ENCODE data around the gene NCMAP.
"Not testable (repeated sequence)": the region's sequence is repeated elsewhere in the genome, so short reads cannot be mapped to it uniquely, and the experiment has no call there.

NCMAP gene

DNA sequence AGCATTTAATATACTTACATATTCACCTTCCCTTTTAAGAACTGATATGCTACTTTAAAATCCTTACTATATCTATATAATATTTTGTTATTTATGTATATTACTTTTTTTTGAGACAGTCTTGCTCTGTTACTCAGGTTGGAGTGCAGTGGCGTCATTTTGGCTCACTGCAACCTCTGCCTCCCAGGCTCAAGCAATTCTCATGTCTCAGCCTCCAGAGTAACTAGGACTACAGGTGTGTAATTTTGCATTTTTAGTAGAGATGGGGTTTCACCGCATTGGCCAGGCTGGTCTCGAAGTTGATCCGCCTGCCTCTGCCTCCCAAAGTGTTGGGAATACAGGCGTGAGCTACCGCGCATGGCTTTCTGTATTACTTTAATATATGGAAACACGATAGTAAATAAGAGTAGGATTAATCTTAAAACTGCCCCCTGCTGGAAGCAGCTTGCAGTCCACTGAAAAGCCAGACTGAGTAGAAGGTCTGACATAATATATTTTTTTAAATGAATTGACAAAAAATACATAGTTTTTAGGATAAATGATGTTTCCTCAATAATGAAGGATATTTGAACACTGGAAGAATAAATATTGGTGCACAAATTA is 28.8 kb upstream of the NCMAP start:
- no peak overlapping the region for H3K9ac ChIP-seq (ENCODE audit: low read length)

DNA sequence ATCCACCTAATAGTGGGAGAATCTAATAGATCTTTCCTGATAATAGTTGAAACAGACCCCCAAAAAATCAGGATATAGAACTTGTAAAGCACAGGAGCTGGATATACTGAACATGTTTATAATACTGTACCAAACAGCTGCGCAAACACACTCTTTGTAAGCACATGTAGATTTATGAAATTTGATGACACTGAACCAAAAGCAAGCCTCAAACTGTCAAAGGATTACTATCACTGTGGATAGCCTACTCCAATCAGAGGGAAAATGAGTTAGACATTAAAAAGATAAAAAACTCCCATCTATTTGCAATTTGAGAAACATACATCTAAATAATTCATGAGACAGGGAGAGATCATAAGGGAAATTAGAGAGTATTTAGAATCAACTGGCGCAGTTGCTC is 27.1 kb upstream of the NCMAP start:
- no peaks in the 10 kb centered on the region for H3K4me1 ChIP-seq (ENCODE audit: control insufficient read depth, insufficient read depth, low read length)
- H3K4me3 ChIP-seq (ENCODE audit: low read length), result no peak overlapping the region
- H3K9ac ChIP-seq (ENCODE audit: low read length), result no peak overlapping the region
- no peak overlapping the region for H3K27ac ChIP-seq (ENCODE audit: low read depth, low read length)
- H3K27me3 ChIP-seq (ENCODE audit: control insufficient read depth, insufficient read depth, low read length), result no peaks in the 10 kb centered on the region
- no peaks in the 10 kb centered on the region for H3K36me3 ChIP-seq (ENCODE audit: control insufficient read depth, insufficient read depth, low read length)

More for the DNA sequence above, 28.8 kb upstream of the NCMAP start:
- no peaks in the 10 kb centered on the region for H3K4me1 ChIP-seq (ENCODE audit: control insufficient read depth, insufficient read depth, low read length)
- H3K36me3 ChIP-seq (ENCODE audit: control insufficient read depth, insufficient read depth, low read length), result no peaks in the 10 kb centered on the region
- H3K27me3 ChIP-seq (ENCODE audit: control insufficient read depth, insufficient read depth, low read length), result no peaks in the 10 kb centered on the region
- H3K4me3 ChIP-seq (ENCODE audit: low read length), result no peak overlapping the region
- no peak overlapping the region for H3K27ac ChIP-seq (ENCODE audit: low read depth, low read length)

DNA sequence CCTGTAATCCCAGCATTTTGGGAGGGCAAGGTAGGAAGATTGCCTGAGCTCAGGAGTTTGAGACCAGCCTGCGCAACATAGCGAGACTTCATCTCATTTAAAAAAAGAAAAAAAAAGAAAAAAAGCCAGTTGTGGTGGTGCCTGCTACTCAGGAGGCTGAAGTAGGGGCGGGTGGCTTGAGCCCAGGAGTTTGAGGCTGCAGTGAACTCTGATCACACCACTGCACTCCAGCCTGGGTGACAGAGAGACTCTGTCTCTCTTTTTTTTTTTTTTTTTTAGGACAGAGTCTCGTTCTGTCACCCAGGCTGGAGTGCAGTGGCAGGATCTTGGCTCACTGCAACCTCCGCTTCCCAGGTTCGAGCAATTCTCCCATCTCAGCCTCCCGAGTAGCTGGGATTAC is 26.6 kb upstream of the NCMAP start:
- H3K4me3 ChIP-seq (ENCODE audit: low read length); H3K27me3 ChIP-seq (ENCODE audit: control insufficient read depth, insufficient read depth, low read length); H3K27ac ChIP-seq (ENCODE audit: low read depth, low read length); H3K36me3 ChIP-seq (ENCODE audit: control insufficient read depth, insufficient read depth, low read length); H3K9ac ChIP-seq (ENCODE audit: low read length); H3K4me1 ChIP-seq (ENCODE audit: control insufficient read depth, insufficient read depth, low read length): not testable (repeated sequence)

DNA sequence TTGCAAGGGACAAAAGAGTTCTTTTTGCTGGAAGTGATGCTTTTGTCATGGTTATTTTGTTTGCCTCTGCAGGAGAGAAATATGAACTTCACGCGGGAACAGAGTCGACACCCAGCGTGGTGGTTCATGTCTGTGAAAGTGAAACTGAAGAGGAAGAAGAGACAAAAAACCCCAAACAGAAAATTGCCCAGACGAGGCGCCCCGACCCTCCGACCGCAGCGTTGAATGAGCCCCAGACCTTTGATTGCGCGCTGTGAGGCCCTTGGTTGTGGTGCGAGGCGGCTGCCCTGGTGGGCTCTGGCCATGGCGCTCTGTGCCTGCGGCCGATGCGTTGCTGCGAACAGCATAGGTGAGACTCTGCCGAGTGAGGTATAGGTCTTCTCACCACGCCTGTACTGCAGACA is 20.9 kb upstream of the NCMAP start:
- Histone ChIP-seq H3K9ac (ENCODE audit: low read length) (no peak overlapping the region), H3K27ac (ENCODE audit: low read depth, low read length) (no peak overlapping the region), H3K4me1 (ENCODE audit: control insufficient read depth, insufficient read depth, low read length) (no peaks in the 10 kb centered on the region), H3K36me3 (ENCODE audit: control insufficient read depth, insufficient read depth, low read length) (no peaks in the 10 kb centered on the region), H3K4me3 (ENCODE audit: low read length) (peak overlapping the region; percentile 27), H3K27me3 (ENCODE audit: control insufficient read depth, insufficient read depth, low read length) (no peaks in the 10 kb centered on the region)

- Histone ChIP-seq H3K4me3 (ENCODE audit: low read length) (no peak overlapping the region), H3K27me3 (ENCODE audit: control insufficient read depth, insufficient read depth, low read length) (no peaks in the 10 kb centered on the region), H3K4me1 (ENCODE audit: control insufficient read depth, insufficient read depth, low read length) (no peaks in the 10 kb centered on the region), H3K9ac (ENCODE audit: low read length) (no peak overlapping the region), H3K36me3 (ENCODE audit: control insufficient read depth, insufficient read depth, low read length) (no peaks in the 10 kb centered on the region), H3K27ac (ENCODE audit: low read depth, low read length) (no peak overlapping the region)
Measured at GRCh38 chr1:24535778-24536177, 20.1 kb upstream of the NCMAP start.

DNA sequence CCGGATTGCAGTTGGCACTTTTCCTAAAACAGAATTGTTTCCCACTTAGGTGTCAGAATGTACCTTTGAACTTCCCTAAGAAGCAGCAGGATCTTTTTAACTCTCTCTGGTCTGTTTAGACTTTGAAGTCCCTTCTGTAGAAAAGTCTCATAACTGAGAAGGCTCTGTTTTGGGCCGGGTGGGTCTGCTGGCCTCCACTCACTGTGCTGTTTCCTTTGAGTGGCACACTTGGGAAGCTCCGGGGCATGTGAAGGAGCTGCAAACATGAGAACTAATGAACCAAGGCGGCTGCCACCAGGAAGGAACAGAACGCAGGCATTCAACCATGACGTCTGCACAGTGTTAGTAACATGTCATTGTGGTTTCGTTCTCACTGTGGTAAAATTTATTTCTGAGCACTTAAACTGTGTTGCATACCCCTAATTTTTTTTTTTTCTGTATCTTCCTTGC is 19.5 kb upstream of the NCMAP start:
- H3K36me3 ChIP-seq (ENCODE audit: control insufficient read depth, insufficient read depth, low read length), result no peaks in the 10 kb centered on the region

DNA sequence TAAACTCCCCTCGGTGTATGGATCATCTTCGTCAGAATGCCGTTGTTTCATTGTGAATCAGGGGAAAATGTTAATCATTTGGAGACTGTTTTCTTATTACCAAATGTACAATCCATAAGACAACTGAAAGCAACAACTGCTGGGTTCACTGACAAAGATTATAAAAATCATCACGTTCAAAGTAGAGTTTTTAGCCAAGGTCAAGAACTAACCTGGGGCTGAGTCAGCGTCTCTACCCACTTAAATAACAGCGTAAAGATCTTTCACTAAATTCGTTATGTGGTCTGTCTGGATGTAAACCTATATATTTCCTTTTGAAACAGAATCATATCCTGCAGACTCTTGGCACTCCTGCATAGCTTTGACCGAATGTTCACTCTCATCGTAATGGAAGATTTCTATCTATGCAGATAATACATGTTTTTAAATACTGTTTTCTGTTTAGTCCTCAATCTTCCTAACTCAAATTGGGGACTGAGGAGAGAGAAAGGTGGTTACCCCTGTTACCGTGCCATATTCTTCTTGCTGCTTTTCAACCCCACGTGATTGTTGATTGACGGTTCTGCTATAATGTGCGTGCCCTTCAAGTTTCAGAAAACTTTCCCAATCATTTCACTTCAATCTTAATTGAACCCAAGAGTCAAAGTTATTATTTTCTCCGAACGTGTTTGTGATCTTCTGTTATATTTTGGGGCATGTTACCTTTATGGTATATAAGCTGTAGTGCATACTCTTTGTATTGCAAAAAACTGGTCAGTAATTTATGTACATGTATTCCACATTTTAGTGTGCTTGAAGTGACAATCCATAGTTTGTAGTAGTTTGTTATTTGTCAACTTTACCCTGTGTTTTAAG is 15.6 kb upstream of the NCMAP start:
- Histone ChIP-seq H3K4me1 (ENCODE audit: control insufficient read depth, insufficient read depth, low read length) (no peaks in the 10 kb centered on the region), H3K27ac (ENCODE audit: low read depth, low read length) (no peak overlapping the region), H3K4me3 (ENCODE audit: low read length) (no peak overlapping the region), H3K9ac (ENCODE audit: low read length) (no peak overlapping the region), H3K27me3 (ENCODE audit: control insufficient read depth, insufficient read depth, low read length) (no peaks in the 10 kb centered on the region), H3K36me3 (ENCODE audit: control insufficient read depth, insufficient read depth, low read length) (no peaks in the 10 kb centered on the region)

More for the DNA sequence above, 19.5 kb upstream of the NCMAP start:
- H3K4me1 ChIP-seq (ENCODE audit: control insufficient read depth, insufficient read depth, low read length), result no peaks in the 10 kb centered on the region
- no peak overlapping the region for H3K4me3 ChIP-seq (ENCODE audit: low read length)
- no peak overlapping the region for H3K27ac ChIP-seq (ENCODE audit: low read depth, low read length)
- no peaks in the 10 kb centered on the region for H3K27me3 ChIP-seq (ENCODE audit: control insufficient read depth, insufficient read depth, low read length)
- H3K9ac ChIP-seq (ENCODE audit: low read length), result no peak overlapping the region

GRCh38 chr1:24540906-24541710 is 14.8 kb upstream of the NCMAP start:
- Histone ChIP-seq H3K36me3 (ENCODE audit: control insufficient read depth, insufficient read depth, low read length) (no peaks in the 10 kb centered on the region), H3K27ac (ENCODE audit: low read depth, low read length) (no peak overlapping the region), H3K4me3 (ENCODE audit: low read length) (no peak overlapping the region), H3K27me3 (ENCODE audit: control insufficient read depth, insufficient read depth, low read length) (no peaks in the 10 kb centered on the region), H3K4me1 (ENCODE audit: control insufficient read depth, insufficient read depth, low read length) (no peaks in the 10 kb centered on the region), H3K9ac (ENCODE audit: low read length) (no peak overlapping the region)

GRCh38 chr1:24541711-24542346 is 14.1 kb upstream of the NCMAP start:
- no peak overlapping the region for H3K4me3 ChIP-seq (ENCODE audit: low read length)
- no peaks in the 10 kb centered on the region for H3K27me3 ChIP-seq (ENCODE audit: control insufficient read depth, insufficient read depth, low read length)
- H3K36me3 ChIP-seq (ENCODE audit: control insufficient read depth, insufficient read depth, low read length), result no peaks in the 10 kb centered on the region
- no peaks in the 10 kb centered on the region for H3K4me1 ChIP-seq (ENCODE audit: control insufficient read depth, insufficient read depth, low read length)
- no peak overlapping the region for H3K9ac ChIP-seq (ENCODE audit: low read length)
- no peak overlapping the region for H3K27ac ChIP-seq (ENCODE audit: low read depth, low read length)

DNA sequence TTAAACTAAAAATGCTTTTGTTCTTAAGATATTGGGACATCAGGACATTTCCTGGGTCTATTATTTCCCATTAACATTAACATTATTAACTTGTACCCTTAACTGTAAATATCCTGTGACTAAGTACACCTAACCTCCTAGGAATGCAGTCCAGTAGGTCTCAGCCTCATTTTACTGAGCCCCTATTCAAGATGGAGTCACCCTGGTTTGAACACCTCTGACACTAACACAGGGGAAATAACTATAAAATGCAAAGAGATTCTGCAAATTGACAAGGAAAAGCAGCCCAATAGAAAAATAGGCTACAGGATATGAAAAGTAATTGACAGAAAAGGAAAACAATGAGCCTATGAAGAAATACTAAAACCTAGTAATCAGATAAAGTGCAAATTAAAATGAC is 11.6 kb upstream of the NCMAP start:
- no peak overlapping the region for H3K27ac ChIP-seq (ENCODE audit: low read depth, low read length)
- H3K9ac ChIP-seq (ENCODE audit: low read length), result no peak overlapping the region
- H3K4me3 ChIP-seq (ENCODE audit: low read length), result no peak overlapping the region
- no peaks in the 10 kb centered on the region for H3K27me3 ChIP-seq (ENCODE audit: control insufficient read depth, insufficient read depth, low read length)
- H3K4me1 ChIP-seq (ENCODE audit: control insufficient read depth, insufficient read depth, low read length), result no peaks in the 10 kb centered on the region
- H3K36me3 ChIP-seq (ENCODE audit: control insufficient read depth, insufficient read depth, low read length), result no peaks in the 10 kb centered on the region

DNA sequence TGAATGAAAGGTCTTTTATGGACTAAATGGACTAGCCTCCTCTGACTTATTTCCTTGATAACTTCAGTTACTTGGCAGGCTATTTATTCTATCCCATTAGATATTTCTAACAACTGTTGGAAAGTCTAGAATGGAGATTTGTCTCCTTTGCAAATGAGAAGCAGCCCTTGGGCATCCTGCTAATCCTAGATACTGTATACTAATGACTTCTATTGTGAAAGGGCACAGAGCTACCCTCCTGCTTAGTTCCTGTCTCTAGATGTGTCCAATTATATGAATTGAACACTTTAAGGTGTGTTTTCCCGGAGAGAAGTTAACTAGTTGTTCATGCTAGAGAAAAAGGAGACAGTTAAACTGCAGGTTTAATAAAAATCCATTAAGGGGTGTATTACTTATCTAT is 10.2 kb upstream of the NCMAP start:
- Histone ChIP-seq H3K27ac (ENCODE audit: low read depth, low read length) (no peak overlapping the region), H3K36me3 (ENCODE audit: control insufficient read depth, insufficient read depth, low read length) (no peaks in the 10 kb centered on the region), H3K4me3 (ENCODE audit: low read length) (no peak overlapping the region), H3K4me1 (ENCODE audit: control insufficient read depth, insufficient read depth, low read length) (no peaks in the 10 kb centered on the region), H3K27me3 (ENCODE audit: control insufficient read depth, insufficient read depth, low read length) (no peaks in the 10 kb centered on the region), H3K9ac (ENCODE audit: low read length) (no peak overlapping the region)

GRCh38 chr1:24547195-24547594 is 8.7 kb upstream of the NCMAP start:
- no peak overlapping the region for H3K4me3 ChIP-seq (ENCODE audit: low read length)
- H3K4me1 ChIP-seq (ENCODE audit: control insufficient read depth, insufficient read depth, low read length), result no peaks in the 10 kb centered on the region
- H3K9ac ChIP-seq (ENCODE audit: low read length), result no peak overlapping the region
- H3K36me3 ChIP-seq (ENCODE audit: control insufficient read depth, insufficient read depth, low read length), result no peaks in the 10 kb centered on the region
- H3K27ac ChIP-seq (ENCODE audit: low read depth, low read length), result no peak overlapping the region
- H3K27me3 ChIP-seq (ENCODE audit: control insufficient read depth, insufficient read depth, low read length), result no peaks in the 10 kb centered on the region

All from rectal smooth muscle tissue (tissue), 1 donor.